Adrenal gland (tissue), 12 donors: ENCODE data around the gene MED4. TPM values are rescaled to one million over a fixed set of nuclear protein-coding genes. Genes with fewer than 3 reads are reported as not detected.

Experiments used
- DNase-seq, 7 donors: peaks; one replicate each; pipeline ENCODE4 v3.0.0-alpha.2; 2019 to 2020
- H3K27ac ChIP-seq, 5 donors: fragments of 200-600 bp; sonication (generic) in 4 of 5; 1 replicate in 3 of 5; 2 replicates in 2 of 5; pipeline versions ENCODE4 v1.5.1 to v1.8.0; 2016 to 2020; ENCODE audit warnings: mild to moderate bottlenecking in 1 of 5
- H3K27me3 ChIP-seq: fragments of 200-600 bp; 2 replicates; pipeline ENCODE4 v1.8.0; 2021
- H3K36me3 ChIP-seq, 2 donors: fragments of 200-600 bp; replicated peaks in 1 of 2; 1 replicate in 1 of 2; 2 replicates in 1 of 2; pipeline versions ENCODE4 v1.5.1 to v1.8.0; 2018 to 2022
- H3K4me1 ChIP-seq, 2 donors: fragments of 200-600 bp; replicated peaks in 1 of 2; 1 replicate in 1 of 2; 2 replicates in 1 of 2; pipeline versions ENCODE4 v1.5.1 to v1.8.0; 2018 to 2021
- H3K4me3 ChIP-seq, 4 donors: fragments of 200-600 bp; sonication (generic) in 3 of 4; one replicate each; pipeline ENCODE4 v1.5.1; 2016 to 2018
- H3K9me3 ChIP-seq, 3 donors: fragments of 200-600 bp; sonication (generic) in 1 of 3; replicated peaks in 1 of 3; 1 replicate in 2 of 3; 2 replicates in 1 of 3; pipeline versions ENCODE4 v1.5.1 to v1.8.0; 2016 to 2021
- POLR2A ChIP-seq, 2 donors: fragments of 450-650 bp; IDR thresholded peaks; one replicate each; pipeline ENCODE4 v1.6.1; 2017; ENCODE audit warnings: antibody characterized with exemption in 2 of 2, mild to moderate bottlenecking in 2 of 2, moderate library complexity in 1 of 2
- WGBS, 4 donors: extraction: QIAGEN DNeasy Blood & Tissue Kit in 2 of 4; methylation state at CpG; one replicate each; pipeline versions ENCODE4 v1.1.5 to v1.1.7; 2013 to 2017; 5-methylcytosine and 5-hydroxymethylcytosine counted together
- intact Hi-C, 2 donors: fragments of 100-400 bp; cut with DNase I; formaldehyde crosslinking; loops; one replicate each; pipeline versions ENCODE4 v1.14.1 to v1.15.0; 2022 to 2023
- polyA plus RNA-seq, 3 donors: library from polyadenylated mRNA; stranded (reverse); fragments of 200-250 nt in 2 of 3; fragments of 350-450 nt in 1 of 3; fragmentation: Illumina TruSeq in 1 of 3; extraction: RNeasy Lipid Tissue Mini Kit (QIAGEN cat#74804) in 1 of 3; gene quantifications; one replicate each; pipeline ENCODE4 v1.2.3, GENCODE V29; 2013 to 2014
- total RNA-seq, 9 donors: library from RNA; depleted of rRNA in 4 of 9; stranded (reverse); fragments of >200 nt in 4 of 9; fragments of 120-200 nt in 1 of 9; fragmentation: NEBNext Ultra II Directional in 1 of 9; extraction: Animal tissue kit (Norgen Biotek cat#: 25700) in 1 of 9; gene quantifications; one replicate each; pipeline versions ENCODE4 v1.1.0 to v1.2.4, GENCODE V29; 2013 to 2023
- TF ChIP-seq, protein P1 (sequence below), 6 experiments: fragments of 450-650 bp in 4 of 6; fragments of 200-600 bp in 2 of 6; sonication (generic) in 1 of 6; IDR thresholded peaks; 1 replicate in 5 of 6; 2 replicates in 1 of 6; pipeline versions ENCODE4 v1.5.1 to v1.8.0; 2016 to 2021; ENCODE audit warnings: antibody characterized with exemption in 6 of 6, mild to moderate bottlenecking in 2 of 6, moderate library complexity in 1 of 6
- donor health status: healthy with polysubstance abuse.
- donor health status: Bipolar disorder and iron deficiency.
- donor health status: DM: yes; HTN: yes; CAD: no.
- donor health status: DM: no; HTN: no; CAD: no.
- donor health status: DM: no; HTN: no; CAD: no.
- donor health status: DM: yes; HTN: yes; CAD: no.

The MED4 gene
- total and polyA plus RNA-seq, 12 donors = 12.9 to 93.1 (median 36.7) TPM

DNA sequence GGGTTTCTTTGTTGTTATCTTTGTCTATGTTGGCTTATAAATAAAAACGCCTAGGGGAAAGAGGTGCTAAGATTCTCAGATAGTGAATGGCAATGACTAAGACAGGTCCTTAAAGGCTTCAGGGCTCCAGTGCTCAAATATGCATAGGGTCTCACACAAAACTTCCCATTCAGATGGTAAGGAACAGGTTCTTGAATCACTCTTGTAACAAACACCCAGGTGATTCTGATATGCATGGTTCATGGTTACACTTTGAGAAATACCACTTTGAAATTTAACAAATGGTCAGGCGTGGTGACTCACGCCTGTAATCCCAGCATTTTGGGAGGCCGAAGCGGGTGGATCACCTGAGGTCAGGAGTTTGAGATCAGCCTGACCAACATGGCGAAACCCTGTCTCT lies 40.3 kb downstream of the MED4 start:
- H3K27ac ChIP-seq = no peak overlapping the region
- no peak overlapping the region for H3K4me3 ChIP-seq
- no peaks in the 10 kb centered on the region for H3K4me1 ChIP-seq
- TF ChIP-seq POLR2A (IDR thresholded peaks at IDR 0.05) = no peak
- TF ChIP-seq, protein P1, sequence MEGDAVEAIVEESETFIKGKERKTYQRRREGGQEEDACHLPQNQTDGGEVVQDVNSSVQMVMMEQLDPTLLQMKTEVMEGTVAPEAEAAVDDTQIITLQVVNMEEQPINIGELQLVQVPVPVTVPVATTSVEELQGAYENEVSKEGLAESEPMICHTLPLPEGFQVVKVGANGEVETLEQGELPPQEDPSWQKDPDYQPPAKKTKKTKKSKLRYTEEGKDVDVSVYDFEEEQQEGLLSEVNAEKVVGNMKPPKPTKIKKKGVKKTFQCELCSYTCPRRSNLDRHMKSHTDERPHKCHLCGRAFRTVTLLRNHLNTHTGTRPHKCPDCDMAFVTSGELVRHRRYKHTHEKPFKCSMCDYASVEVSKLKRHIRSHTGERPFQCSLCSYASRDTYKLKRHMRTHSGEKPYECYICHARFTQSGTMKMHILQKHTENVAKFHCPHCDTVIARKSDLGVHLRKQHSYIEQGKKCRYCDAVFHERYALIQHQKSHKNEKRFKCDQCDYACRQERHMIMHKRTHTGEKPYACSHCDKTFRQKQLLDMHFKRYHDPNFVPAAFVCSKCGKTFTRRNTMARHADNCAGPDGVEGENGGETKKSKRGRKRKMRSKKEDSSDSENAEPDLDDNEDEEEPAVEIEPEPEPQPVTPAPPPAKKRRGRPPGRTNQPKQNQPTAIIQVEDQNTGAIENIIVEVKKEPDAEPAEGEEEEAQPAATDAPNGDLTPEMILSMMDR (IDR thresholded peaks at IDR 0.05) = no peak
- no peaks in the 10 kb centered on the region for H3K27me3 ChIP-seq
- H3K36me3 ChIP-seq = peaks cover 0 to 10% of the 10 kb centered on the region in 2 donors
- WGBS, 4 donors = 96 to 98% (median 97%) methylated on average over 6 of the region's 6 CpGs
- no peak for DNase-seq
- intact Hi-C loops = no loop called here
- no peaks in the 10 kb centered on the region for H3K9me3 ChIP-seq

DNA sequence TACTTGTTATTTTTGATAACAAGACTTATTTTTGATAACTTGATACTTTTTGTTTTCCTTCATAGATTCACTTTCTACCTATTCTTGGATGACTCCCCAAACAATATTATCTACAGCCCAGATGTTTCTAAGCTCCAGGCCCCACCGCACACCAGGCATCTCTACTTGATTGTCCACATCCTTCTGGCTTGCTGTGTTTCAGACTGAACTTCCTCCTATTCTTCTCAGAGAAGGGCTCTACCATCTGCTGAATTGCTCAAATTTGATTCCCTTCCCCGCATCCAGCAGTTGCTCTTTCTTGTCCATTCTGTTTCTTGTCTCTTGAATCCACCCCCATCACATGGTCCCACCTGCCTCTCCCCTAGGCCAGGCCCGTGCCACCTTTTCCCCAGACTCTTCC lies 44.4 kb downstream of the MED4 start:
- Histone ChIP-seq H3K4me1 (no peaks in the 10 kb centered on the region), H3K4me3 (no peak overlapping the region), H3K27ac (no peak overlapping the region), H3K27me3 (no peaks in the 10 kb centered on the region), H3K36me3 (peaks cover 0 to 17% of the 10 kb centered on the region in 2 donors), H3K9me3 (no peaks in the 10 kb centered on the region)
- intact Hi-C loops = no loop called here
- no peak for TF ChIP-seq POLR2A (IDR thresholded peaks at IDR 0.05)
- TF ChIP-seq, protein P1 (IDR thresholded peaks at IDR 0.05) = no peak
- DNase-seq = no peak
- WGBS, 4 donors = 91 to 98% (median 95%) methylated on average over 3 of the region's 3 CpGs

DNA sequence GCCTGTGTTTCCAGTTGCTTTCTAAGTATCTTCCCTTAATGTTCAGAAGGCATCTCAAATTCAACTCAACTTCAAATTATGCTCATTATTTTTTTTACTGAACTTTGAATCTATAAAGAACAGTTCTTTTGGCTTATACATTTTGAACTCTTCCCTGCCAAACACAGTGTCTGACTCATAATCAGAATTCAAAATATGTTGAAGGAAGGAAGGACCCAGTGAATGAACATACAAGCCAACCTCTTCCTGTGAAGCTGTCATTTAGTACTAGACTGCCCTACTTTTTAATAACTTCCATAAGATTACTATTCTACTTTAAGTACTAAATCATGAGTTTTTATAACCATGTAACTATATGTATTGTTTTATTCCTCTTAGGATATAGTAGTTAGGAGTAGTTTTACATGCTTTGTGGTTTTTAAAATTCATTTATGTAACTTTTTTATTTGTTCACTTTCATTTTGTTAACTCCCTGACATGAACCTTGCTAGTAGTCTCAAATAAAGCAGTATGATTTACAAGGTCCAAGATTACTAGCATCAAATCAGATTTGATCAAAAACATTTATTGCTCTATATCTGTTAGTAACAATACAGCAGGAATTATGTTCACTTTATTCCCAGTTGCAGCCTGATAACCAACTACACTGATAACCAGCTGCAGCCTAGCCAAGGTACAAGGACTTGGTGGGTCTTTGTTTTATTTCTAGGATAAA lies 51.0 kb downstream of the MED4 start:
- no peak for DNase-seq
- peaks cover 0 to 7% of the 10 kb centered on the region in 2 donors for H3K36me3 ChIP-seq
- H3K4me3 ChIP-seq = no peak overlapping the region
- no peaks in the 10 kb centered on the region for H3K9me3 ChIP-seq
- peaks cover 0 to 7% of the 10 kb centered on the region in 2 donors for H3K4me1 ChIP-seq
- H3K27ac ChIP-seq = peak overlapping the region in 2 of 5 donors; percentile 26 to 49
- H3K27me3 ChIP-seq = no peaks in the 10 kb centered on the region
- TF ChIP-seq, protein P1 (IDR thresholded peaks at IDR 0.05) = no peak
- no peak for TF ChIP-seq POLR2A (IDR thresholded peaks at IDR 0.05)
- intact Hi-C loops = no loop called here

DNA sequence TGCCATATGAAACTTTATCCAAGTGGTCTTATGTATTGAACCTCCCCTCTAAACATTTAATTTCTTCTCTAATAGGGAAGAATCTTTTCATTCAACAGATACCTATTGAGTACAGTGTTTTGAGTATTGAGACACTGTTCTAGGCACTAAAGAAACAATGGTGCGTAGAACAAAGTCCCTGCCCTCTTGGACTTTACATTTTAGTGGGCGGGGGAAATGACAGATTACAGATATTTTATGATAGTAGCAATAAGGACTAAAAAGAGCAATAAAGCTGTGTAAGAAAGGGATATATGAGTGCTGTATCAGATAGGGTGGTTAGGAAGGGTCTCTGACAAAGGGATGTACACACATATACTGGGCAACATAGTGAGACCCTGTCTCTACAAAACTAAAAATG lies 52.0 kb downstream of the MED4 start:
- DNase-seq = no peak
- intact Hi-C loops = no loop called here
- TF ChIP-seq, protein P1 (IDR thresholded peaks at IDR 0.05) = no peak
- no peak for TF ChIP-seq POLR2A (IDR thresholded peaks at IDR 0.05)
- H3K36me3 ChIP-seq = no peaks in the 10 kb centered on the region
- peak overlapping the region in 1 of 5 donors; percentile 26 for H3K27ac ChIP-seq
- WGBS, 4 donors = 95 to 99% (median 98%) methylated on average over 2 of the region's 2 CpGs
- H3K27me3 ChIP-seq = no peaks in the 10 kb centered on the region
- H3K4me1 ChIP-seq = peaks cover 4 to 11% of the 10 kb centered on the region in 2 donors
- no peaks in the 10 kb centered on the region for H3K9me3 ChIP-seq
- H3K4me3 ChIP-seq = no peak overlapping the region
